ENCODE measurements around the gene MAFG.

MAFG gene

DNA sequence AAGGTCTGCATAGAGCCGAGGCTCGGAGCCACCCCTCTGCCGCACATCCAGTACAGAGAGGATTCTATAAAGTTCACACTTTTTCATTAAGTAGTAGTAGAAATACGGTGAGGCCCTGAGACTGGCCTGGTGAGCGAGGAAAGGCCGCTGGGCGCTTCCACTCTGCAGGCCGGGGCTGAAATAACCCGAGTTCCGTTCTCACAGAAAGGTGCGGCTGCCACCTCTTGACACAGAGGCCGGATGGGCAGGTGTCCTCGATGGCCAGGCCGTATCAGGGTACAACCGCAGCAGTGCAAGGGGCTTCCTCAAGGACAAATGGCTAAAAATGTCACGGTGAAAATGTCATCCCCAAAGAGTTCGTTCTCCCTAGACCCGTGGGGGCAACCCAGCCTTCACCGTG lies 15.6 kb downstream of the MAFG start:
- no peak for TF ChIP-seq TCF12 (IDR thresholded peaks at IDR 0.05; ENCODE audit: low read depth)
- TF ChIP-seq ZBTB7A (IDR thresholded peaks at IDR 0.05; ENCODE audit: low read depth), result no peak
- TF ChIP-seq CREB1 (IDR thresholded peaks at IDR 0.05; ENCODE audit: low read depth), result no peak
- TF ChIP-seq RAD21 (IDR thresholded peaks at IDR 0.05; ENCODE audit: low read depth), result no peak
- TF ChIP-seq TAF1 (IDR thresholded peaks at IDR 0.05; ENCODE audit: low read depth), result no peak
- TF ChIP-seq, protein P1, sequence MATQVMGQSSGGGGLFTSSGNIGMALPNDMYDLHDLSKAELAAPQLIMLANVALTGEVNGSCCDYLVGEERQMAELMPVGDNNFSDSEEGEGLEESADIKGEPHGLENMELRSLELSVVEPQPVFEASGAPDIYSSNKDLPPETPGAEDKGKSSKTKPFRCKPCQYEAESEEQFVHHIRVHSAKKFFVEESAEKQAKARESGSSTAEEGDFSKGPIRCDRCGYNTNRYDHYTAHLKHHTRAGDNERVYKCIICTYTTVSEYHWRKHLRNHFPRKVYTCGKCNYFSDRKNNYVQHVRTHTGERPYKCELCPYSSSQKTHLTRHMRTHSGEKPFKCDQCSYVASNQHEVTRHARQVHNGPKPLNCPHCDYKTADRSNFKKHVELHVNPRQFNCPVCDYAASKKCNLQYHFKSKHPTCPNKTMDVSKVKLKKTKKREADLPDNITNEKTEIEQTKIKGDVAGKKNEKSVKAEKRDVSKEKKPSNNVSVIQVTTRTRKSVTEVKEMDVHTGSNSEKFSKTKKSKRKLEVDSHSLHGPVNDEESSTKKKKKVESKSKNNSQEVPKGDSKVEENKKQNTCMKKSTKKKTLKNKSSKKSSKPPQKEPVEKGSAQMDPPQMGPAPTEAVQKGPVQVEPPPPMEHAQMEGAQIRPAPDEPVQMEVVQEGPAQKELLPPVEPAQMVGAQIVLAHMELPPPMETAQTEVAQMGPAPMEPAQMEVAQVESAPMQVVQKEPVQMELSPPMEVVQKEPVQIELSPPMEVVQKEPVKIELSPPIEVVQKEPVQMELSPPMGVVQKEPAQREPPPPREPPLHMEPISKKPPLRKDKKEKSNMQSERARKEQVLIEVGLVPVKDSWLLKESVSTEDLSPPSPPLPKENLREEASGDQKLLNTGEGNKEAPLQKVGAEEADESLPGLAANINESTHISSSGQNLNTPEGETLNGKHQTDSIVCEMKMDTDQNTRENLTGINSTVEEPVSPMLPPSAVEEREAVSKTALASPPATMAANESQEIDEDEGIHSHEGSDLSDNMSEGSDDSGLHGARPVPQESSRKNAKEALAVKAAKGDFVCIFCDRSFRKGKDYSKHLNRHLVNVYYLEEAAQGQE (IDR thresholded peaks at IDR 0.05; ENCODE audit: low read depth), result no peak
- no peak for TF ChIP-seq NFIC (IDR thresholded peaks at IDR 0.05)
- TF ChIP-seq, protein P2, sequence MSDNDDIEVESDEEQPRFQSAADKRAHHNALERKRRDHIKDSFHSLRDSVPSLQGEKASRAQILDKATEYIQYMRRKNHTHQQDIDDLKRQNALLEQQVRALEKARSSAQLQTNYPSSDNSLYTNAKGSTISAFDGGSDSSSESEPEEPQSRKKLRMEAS (IDR thresholded peaks at IDR 0.05), result no peak
- no peak for TF ChIP-seq TEAD4 (IDR thresholded peaks at IDR 0.05)
- no peak for TF ChIP-seq EP300 (IDR thresholded peaks at IDR 0.05; ENCODE audit: borderline replicate concordance)
- TF ChIP-seq YY1 (IDR thresholded peaks at IDR 0.05; ENCODE audit: low read depth), result no peak
- no peak for TF ChIP-seq FOXM1 (IDR thresholded peaks at IDR 0.05; ENCODE audit: borderline replicate concordance, low read depth)
- no peak for TF ChIP-seq CEBPB (IDR thresholded peaks at IDR 0.05)

DNA sequence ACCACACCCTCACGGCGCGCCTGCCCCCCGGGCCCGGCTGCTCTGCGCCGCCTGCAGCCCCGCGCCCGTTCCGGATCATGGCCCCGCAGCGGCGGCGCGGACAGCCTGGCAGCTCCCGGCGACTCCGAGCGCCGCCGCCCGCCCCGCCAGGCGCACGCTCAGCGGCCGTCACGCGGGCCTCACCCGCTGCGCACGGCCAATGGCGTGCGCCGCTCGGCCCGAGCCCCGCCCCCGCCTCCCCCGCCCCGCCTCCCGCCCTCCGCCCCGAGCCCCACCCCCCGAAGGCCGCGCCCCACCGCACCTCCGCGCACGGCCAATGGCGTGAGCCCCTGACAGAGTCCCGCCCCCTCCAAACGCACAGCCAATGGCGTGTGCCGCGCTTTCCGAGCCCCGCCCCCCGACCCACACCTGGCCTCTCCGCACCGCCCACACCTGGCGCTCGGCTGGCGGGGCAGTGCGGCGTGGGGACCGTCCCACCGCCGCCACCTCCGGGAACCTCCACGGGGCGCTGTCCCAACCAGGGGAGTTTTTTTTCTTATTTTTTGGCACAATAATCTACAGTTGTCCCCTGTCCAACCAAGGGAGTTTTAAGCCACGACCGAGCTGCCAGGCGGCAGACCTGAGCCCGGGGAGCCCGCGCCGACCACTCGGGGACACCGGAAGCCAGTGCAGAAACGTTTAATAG lies 16.1 kb downstream of the MAFG start, which contains the start of gene PCYT2:
Gene PCYT2 (minus strand): TSS at position 123 of the 685 bp plus-strand sequence. CDS start 44 bp downstream, at position 79.
- TF ChIP-seq TAF1 (IDR thresholded peaks at IDR 0.05; ENCODE audit: low read depth) (no peak), NFIC (IDR thresholded peaks at IDR 0.05) (0 out of 2 replicates have a peak, but pooled peaks have one; percentile 24), EGR1 (IDR thresholded peaks at IDR 0.05) (peak; percentile 39; the same call in 1 of the 2 replicates), FOXM1 (IDR thresholded peaks at IDR 0.05; ENCODE audit: borderline replicate concordance, low read depth) (no peak), EP300 (IDR thresholded peaks at IDR 0.05; ENCODE audit: borderline replicate concordance) (no peak)
- TF ChIP-seq, protein P2 (IDR thresholded peaks at IDR 0.05), result peak; percentile 8; the same call in 1 of the 2 replicates
- TF ChIP-seq, protein P3, sequence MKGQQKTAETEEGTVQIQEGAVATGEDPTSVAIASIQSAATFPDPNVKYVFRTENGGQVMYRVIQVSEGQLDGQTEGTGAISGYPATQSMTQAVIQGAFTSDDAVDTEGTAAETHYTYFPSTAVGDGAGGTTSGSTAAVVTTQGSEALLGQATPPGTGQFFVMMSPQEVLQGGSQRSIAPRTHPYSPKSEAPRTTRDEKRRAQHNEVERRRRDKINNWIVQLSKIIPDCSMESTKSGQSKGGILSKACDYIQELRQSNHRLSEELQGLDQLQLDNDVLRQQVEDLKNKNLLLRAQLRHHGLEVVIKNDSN (IDR thresholded peaks at IDR 0.05), result peak; percentile 71

DNA sequence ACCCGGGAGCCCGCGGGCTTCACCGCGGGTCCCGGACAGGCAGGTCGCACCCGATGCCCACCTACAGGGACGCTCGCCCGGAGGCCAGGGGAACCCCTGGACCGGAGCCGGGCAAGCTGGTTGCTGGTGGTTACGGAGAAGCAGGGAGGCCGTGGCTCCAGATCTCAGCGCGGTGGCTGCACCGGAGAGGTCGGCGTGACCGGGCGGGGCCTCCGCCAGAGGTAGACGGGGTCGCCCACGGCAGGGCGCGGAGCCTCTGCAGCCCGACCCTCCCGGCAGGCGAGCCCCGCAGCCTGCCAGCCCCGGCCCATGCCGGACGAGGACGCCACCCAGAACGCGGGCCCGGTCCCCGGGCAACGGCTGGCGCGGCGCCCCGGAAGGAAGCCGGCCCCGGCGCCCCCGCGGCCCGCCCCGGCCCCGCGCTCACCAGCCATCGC lies 16.7 kb downstream of the MAFG start:
- TF ChIP-seq CREB1 (IDR thresholded peaks at IDR 0.05; ENCODE audit: low read depth), result no peak
- no peak for TF ChIP-seq EGR1 (IDR thresholded peaks at IDR 0.05)
- TF ChIP-seq, protein P2 (IDR thresholded peaks at IDR 0.05), result no peak; the same call in 1 of the 2 replicates
- no peak for TF ChIP-seq RAD21 (IDR thresholded peaks at IDR 0.05; ENCODE audit: low read depth)
- no peak for TF ChIP-seq TAF1 (IDR thresholded peaks at IDR 0.05; ENCODE audit: low read depth)
- peak; percentile 33; the same call in 1 of the 2 replicates for TF ChIP-seq ZBTB7A (IDR thresholded peaks at IDR 0.05; ENCODE audit: low read depth)
- TF ChIP-seq NFIC (IDR thresholded peaks at IDR 0.05), result no peak

DNA sequence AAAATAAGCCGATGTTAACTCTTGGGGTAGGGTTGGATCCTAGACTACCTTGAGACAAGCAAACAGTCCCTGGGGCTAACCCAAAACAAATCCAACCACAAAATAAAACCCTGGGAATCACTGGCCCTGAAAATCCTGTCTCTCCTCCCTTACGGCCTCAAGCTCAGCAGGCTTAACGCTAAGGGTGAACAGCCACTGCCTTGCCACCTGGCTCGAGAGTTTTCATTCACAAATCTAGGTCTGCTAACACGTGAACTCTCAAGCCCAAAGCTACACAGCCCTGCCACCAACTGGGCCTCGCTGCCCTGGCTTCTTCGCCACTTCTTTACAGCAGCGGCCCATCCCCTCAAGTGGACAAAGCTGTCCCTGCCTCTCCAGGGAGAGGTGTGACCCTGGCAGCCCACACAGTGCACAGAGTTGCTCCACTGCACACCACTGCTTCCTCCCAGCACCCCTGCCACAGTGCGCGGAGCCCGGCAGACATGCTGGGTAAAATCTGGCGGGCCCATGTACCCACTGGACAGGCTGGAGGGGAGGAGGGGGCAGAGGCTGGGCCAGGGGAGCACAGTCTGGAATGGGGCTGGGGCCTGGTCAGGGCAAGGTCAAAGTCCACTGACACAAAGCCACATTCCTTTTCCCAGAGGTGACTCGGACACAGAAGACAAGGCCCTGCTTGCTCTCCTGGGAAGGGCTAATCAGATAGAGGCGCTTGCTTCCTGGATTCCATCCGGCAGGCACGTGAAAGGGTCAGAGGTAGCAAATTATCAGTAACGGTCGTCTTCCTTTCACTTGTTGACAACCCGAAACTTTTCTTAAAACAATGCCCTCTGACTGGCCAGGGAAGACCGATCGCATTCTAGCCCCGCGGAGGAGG lies 17.3 kb downstream of the MAFG start:
- TF ChIP-seq CEBPB (IDR thresholded peaks at IDR 0.05) (no peak), RAD21 (IDR thresholded peaks at IDR 0.05; ENCODE audit: low read depth) (no peak), TEAD4 (IDR thresholded peaks at IDR 0.05) (no peak), TCF12 (IDR thresholded peaks at IDR 0.05; ENCODE audit: low read depth) (no peak)
- TF ChIP-seq, protein P3 (IDR thresholded peaks at IDR 0.05), result no peak

DNA sequence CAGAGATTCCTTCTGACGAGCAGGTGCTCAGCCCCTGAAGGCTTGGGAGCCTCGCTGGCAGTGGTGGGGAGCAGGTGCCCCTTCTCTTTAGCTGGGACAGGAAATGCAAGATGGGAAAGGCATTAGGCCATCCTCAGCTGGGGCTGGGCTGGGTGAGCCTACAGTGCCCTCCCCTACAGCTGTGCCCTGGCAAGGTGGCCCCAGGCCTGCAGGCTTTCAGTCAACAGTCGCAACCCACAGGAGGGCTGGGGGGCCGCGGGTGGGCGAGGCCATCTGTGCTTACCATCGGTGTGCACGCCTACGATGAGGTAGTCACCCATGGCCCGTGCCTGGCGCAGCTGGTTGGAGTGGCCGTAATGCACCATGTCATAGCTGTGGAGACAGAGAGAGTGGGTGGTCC lies 18.3 kb downstream of the MAFG start:
- TF ChIP-seq, protein P3 (IDR thresholded peaks at IDR 0.05), result no peak
- TF ChIP-seq TAF1 (IDR thresholded peaks at IDR 0.05; ENCODE audit: low read depth) (no peak), FOXM1 (IDR thresholded peaks at IDR 0.05; ENCODE audit: borderline replicate concordance, low read depth) (no peak), NFIC (IDR thresholded peaks at IDR 0.05) (no peak), ZBTB7A (IDR thresholded peaks at IDR 0.05; ENCODE audit: low read depth) (no peak), CEBPB (IDR thresholded peaks at IDR 0.05) (no peak), TEAD4 (IDR thresholded peaks at IDR 0.05) (no peak), EGR1 (IDR thresholded peaks at IDR 0.05) (no peak), YY1 (IDR thresholded peaks at IDR 0.05; ENCODE audit: low read depth) (no peak), TCF12 (IDR thresholded peaks at IDR 0.05; ENCODE audit: low read depth) (no peak), EP300 (IDR thresholded peaks at IDR 0.05; ENCODE audit: borderline replicate concordance) (no peak), CREB1 (IDR thresholded peaks at IDR 0.05; ENCODE audit: low read depth) (no peak), RAD21 (IDR thresholded peaks at IDR 0.05; ENCODE audit: low read depth) (no peak)
- TF ChIP-seq, protein P1 (IDR thresholded peaks at IDR 0.05; ENCODE audit: low read depth), result no peak
- TF ChIP-seq, protein P2 (IDR thresholded peaks at IDR 0.05), result no peak

Measured in Ishikawa (cell line).